Endothelial cell of umbilical vein (primary cell): ENCODE results near the gene ZNF534. TPM values are rescaled to one million over a fixed set of nuclear protein-coding genes. Genes with fewer than 3 reads are reported as not detected.

Source experiments
- BruUV-seq: library from RNA; stranded (reverse); fragments of 400-500 nt; replicated peaks from 2 replicates; lab custom pipeline; 2021; lab: Mats Ljungman, UMichigan
- CTCF ChIA-PET: fragments of 300-600, 350-600 bp; sonication (Branson Sonifier 250); formaldehyde crosslinking; loops from one replicate; lab custom pipeline; 2021; ENCODE audit warnings: antibody characterized with exemption, inconsistent platforms; lab: Charles Lee
- POLR2A ChIA-PET: fragments of 300-600, 350-600 bp; sonication (Branson Sonifier 250); formaldehyde crosslinking; loops from one replicate; lab custom pipeline; 2021; ENCODE audit warnings: antibody characterized with exemption, inconsistent platforms; lab: Charles Lee
- DNase-seq: peaks from one replicate; pipeline ENCODE4 v3.0.0-alpha.2; 2011; ENCODE audit warnings: low read depth, low spot score
- FAIRE-seq: peaks from 2 replicates; lab custom pipeline; 2011; peaks lifted over from hg19 to GRCh38; lab: Jason Lieb, UNC
- H2AFZ ChIP-seq: 2 replicates; pipeline ENCODE4 v1.6.0; 2012; ENCODE audit warnings: low read depth, low read length, control low read depth, inconsistent platforms
- H3K27ac ChIP-seq: 2 replicates; pipeline ENCODE4 v1.5.1; 2011; ENCODE audit warnings: low read depth, mild to moderate bottlenecking, control low read depth, low read length, moderate library complexity; ENCODE audit not compliant: insufficient read depth
- H3K27me3 ChIP-seq, 2 experiments: 2 replicates each; pipeline versions ENCODE4 v1.6.0 to v1.6.1; 2011; ENCODE audit warnings: low read length in 2 of 2, mixed read lengths in 1 of 2; ENCODE audit not compliant: control insufficient read depth in 2 of 2, insufficient read depth in 2 of 2
- H3K36me3 ChIP-seq, 2 experiments: 2 replicates in 1 of 2; 3 replicates in 1 of 2; pipeline ENCODE4 v1.5.1; 2011; ENCODE audit warnings: low read length in 2 of 2, mild to moderate bottlenecking in 1 of 2, moderate library complexity in 1 of 2; ENCODE audit not compliant: control insufficient read depth in 2 of 2, insufficient read depth in 2 of 2; ENCODE audit errors: extremely low read depth in 1 of 2
- H3K4me1 ChIP-seq: 3 replicates; pipeline ENCODE4 v1.5.1; 2011; ENCODE audit warnings: mild to moderate bottlenecking, low read length; ENCODE audit not compliant: control insufficient read depth, insufficient read depth; ENCODE audit errors: extremely low read depth
- H3K4me2 ChIP-seq: 2 replicates; pipeline ENCODE4 v1.6.1; 2011; ENCODE audit warnings: low read length, control low read depth, mixed read lengths; ENCODE audit not compliant: insufficient read depth
- H3K4me3 ChIP-seq, 3 experiments: fragments of 200-600 bp in 1 of 3; sonication (generic), shearing (Covaris generic) in 1 of 3; replicated peaks in 1 of 3; 2 replicates each; pipeline ENCODE4 v1.5.1; 2011 to 2016; ENCODE audit warnings: control low read depth in 3 of 3, low read length in 3 of 3, mild to moderate bottlenecking in 2 of 3, inconsistent platforms in 1 of 3, low read depth in 1 of 3, moderate library complexity in 1 of 3; ENCODE audit not compliant: insufficient read depth in 1 of 3
- H3K79me2 ChIP-seq: 2 replicates; pipeline ENCODE4 v1.6.0; 2012; ENCODE audit warnings: low read length, inconsistent platforms; ENCODE audit not compliant: control insufficient read depth, insufficient read depth
- H3K9ac ChIP-seq: replicated peaks from 2 replicates; pipeline ENCODE3; 2011; ENCODE audit warnings: low read length, control low read depth; ENCODE audit not compliant: insufficient read depth; ENCODE audit errors: extremely low read depth
- H3K9me1 ChIP-seq: replicated peaks from 3 replicates; pipeline ENCODE4 v1.6.0; 2011; ENCODE audit warnings: mild to moderate bottlenecking, low read length; ENCODE audit not compliant: control insufficient read depth, insufficient read depth; ENCODE audit errors: extremely low read depth
- H3K9me3 ChIP-seq: replicated peaks from 2 replicates; pipeline ENCODE4 v1.5.1; 2012; ENCODE audit warnings: low read length, inconsistent platforms; ENCODE audit not compliant: control insufficient read depth, insufficient read depth
- H4K20me1 ChIP-seq: replicated peaks from 2 replicates; pipeline ENCODE3; 2011; ENCODE audit warnings: mild to moderate bottlenecking, low read length; ENCODE audit not compliant: control insufficient read depth, insufficient read depth; ENCODE audit errors: extremely low read depth
- EZH2 ChIP-seq: IDR thresholded peaks from 2 replicates; pipeline ENCODE4 v1.6.1; 2012; ENCODE audit warnings: borderline replicate concordance, low read depth, mild to moderate bottlenecking, moderate library complexity, low read length, inconsistent platforms; ENCODE audit not compliant: severe bottlenecking
- FOS ChIP-seq: IDR thresholded peaks from 2 replicates; pipeline ENCODE4 v1.6.1; 2011; ENCODE audit warnings: mild to moderate bottlenecking, low read length, moderate library complexity, borderline replicate concordance; ENCODE audit not compliant: insufficient read depth
- GATA2 ChIP-seq: IDR thresholded peaks from 2 replicates; pipeline ENCODE4 v1.7.0; 2011; ENCODE audit warnings: low read depth, mild to moderate bottlenecking, moderate library complexity, mixed read lengths, low read length; ENCODE audit not compliant: insufficient read length, insufficient read depth
- JUN ChIP-seq: IDR thresholded peaks from 2 replicates; pipeline ENCODE4 v1.6.1; 2011; ENCODE audit warnings: borderline replicate concordance, low read depth; ENCODE audit not compliant: insufficient read length, insufficient read depth
- MYC ChIP-seq: IDR thresholded peaks from one replicate; pipeline ENCODE4 v1.6.1; 2011; ENCODE audit warnings: mild to moderate bottlenecking, low read depth, low read length
- POLR2A ChIP-seq: IDR thresholded peaks from 2 replicates; pipeline ENCODE4 v1.6.1; 2012; ENCODE audit warnings: low read depth, mild to moderate bottlenecking, control low read depth, low read length
- dilution Hi-C: fragments of 300-500 bp; cut with MboI; formaldehyde crosslinking; loops from one replicate; pipeline ENCODE4 v1.15.0; 2019; ENCODE audit warnings: low sequenced_read_pairs; ENCODE audit not compliant: extremely low pct_ligation_motif_present
- intact Hi-C: fragments of 100-400 bp; cut with micrococcal nuclease; formaldehyde crosslinking; loops from one replicate; pipeline ENCODE4 v1.10.0; 2022
- polyA plus RNA-seq, 4 experiments: library from polyadenylated mRNA; depleted of rRNA in 3 of 4; stranded (reverse) in 3 of 4; unstranded in 1 of 4; fragments of >200 nt; gene quantifications; 2 replicates each; pipeline versions ENCODE4 v1.2.1 to v1.2.3, GENCODE V29; 2011 to 2012; ENCODE audit warnings: missing spikeins in 1 of 4
- total RNA-seq: library from RNA; stranded (reverse); gene quantifications from 2 replicates; pipeline ENCODE4 v1.2.3, GENCODE V29; 2021
- TF ChIP-seq, protein P1 (sequence below), 2 donors: IDR thresholded peaks; 1 replicate in 1 of 2; 2 replicates in 1 of 2; pipeline ENCODE4 v1.5.1; 2011; ENCODE audit warnings: low read length in 2 of 2, mild to moderate bottlenecking in 2 of 2, moderate library complexity in 2 of 2, control low read depth in 1 of 2, inconsistent platforms in 1 of 2, low read depth in 1 of 2; ENCODE audit not compliant: insufficient read depth in 1 of 2; ENCODE audit errors: extremely low read depth in 1 of 2
- TF ChIP-seq, protein P2 (sequence below): IDR thresholded peaks from 2 replicates; pipeline ENCODE4 v1.6.1; 2011; ENCODE audit not compliant: insufficient read depth, insufficient read length

Gene ZNF534
- total and polyA plus RNA-seq, 2 donors (not counting 3 experiments of a cell fraction or from before 2014, with no cell fraction given), result not detected

DNA sequence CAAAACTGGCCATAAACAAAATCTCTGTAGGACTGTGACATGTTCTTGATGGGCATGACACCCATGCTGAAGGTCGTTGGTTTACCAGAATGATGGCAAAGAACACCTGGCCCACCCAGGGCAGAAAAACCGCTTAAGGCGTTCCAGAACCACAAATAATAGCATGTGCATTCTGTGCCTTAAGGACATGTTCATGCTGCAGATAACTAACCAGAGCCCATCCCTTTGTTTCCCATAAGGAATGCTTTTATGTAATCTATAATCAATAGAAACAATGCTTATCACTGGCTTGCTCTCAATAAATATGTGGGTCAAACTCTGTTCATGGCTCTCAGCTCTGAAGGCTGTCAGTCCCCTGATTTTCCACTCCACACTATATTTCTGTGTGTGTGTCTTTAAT, 13.2 kb downstream of the ZNF534 start:
- CTCF ChIA-PET, result no interaction called here
- dilution Hi-C loops (no loop called here), intact Hi-C loops (no loop called here)
- H3K27ac ChIP-seq, result no peak overlapping the region
- TF ChIP-seq, protein P1, sequence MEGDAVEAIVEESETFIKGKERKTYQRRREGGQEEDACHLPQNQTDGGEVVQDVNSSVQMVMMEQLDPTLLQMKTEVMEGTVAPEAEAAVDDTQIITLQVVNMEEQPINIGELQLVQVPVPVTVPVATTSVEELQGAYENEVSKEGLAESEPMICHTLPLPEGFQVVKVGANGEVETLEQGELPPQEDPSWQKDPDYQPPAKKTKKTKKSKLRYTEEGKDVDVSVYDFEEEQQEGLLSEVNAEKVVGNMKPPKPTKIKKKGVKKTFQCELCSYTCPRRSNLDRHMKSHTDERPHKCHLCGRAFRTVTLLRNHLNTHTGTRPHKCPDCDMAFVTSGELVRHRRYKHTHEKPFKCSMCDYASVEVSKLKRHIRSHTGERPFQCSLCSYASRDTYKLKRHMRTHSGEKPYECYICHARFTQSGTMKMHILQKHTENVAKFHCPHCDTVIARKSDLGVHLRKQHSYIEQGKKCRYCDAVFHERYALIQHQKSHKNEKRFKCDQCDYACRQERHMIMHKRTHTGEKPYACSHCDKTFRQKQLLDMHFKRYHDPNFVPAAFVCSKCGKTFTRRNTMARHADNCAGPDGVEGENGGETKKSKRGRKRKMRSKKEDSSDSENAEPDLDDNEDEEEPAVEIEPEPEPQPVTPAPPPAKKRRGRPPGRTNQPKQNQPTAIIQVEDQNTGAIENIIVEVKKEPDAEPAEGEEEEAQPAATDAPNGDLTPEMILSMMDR (IDR thresholded peaks at IDR 0.05; ENCODE audit: extremely low read depth in 1 of 2, insufficient read depth in 1 of 2, low read depth in 1 of 2, low read length in 2 of 2), result no peak
- TF ChIP-seq MYC (no peak), GATA2 (no peak), EZH2 (no peak), POLR2A (no peak), FOS (no peak), JUN (no peak)
- TF ChIP-seq, protein P2, sequence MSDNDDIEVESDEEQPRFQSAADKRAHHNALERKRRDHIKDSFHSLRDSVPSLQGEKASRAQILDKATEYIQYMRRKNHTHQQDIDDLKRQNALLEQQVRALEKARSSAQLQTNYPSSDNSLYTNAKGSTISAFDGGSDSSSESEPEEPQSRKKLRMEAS, result no peak
- H3K9me3 ChIP-seq, result no peaks in the 10 kb centered on the region
- BruUV-seq, result no TSS peak
- no peak overlapping the region for H3K4me2 ChIP-seq
- H2AFZ ChIP-seq, result no peak overlapping the region
- H3K36me3 ChIP-seq, result no peaks in the 10 kb centered on the region
- H3K9me1 ChIP-seq, result no peaks in the 10 kb centered on the region
- FAIRE-seq (no peak), DNase-seq (no peak)
- no peaks in the 10 kb centered on the region for H3K27me3 ChIP-seq
- H3K9ac ChIP-seq, result no peak overlapping the region
- H3K4me1 ChIP-seq, result no peaks in the 10 kb centered on the region
- H3K4me3 ChIP-seq, result no peak overlapping the region
- POLR2A ChIA-PET, result no interaction called here
- no peaks in the 10 kb centered on the region for H3K79me2 ChIP-seq
- H4K20me1 ChIP-seq, result no peaks in the 10 kb centered on the region
